Endodermal cell (in vitro differentiated cells): Measurements from ENCODE around the gene MIA. TPM values are rescaled to one million over a fixed set of nuclear protein-coding genes. Genes with fewer than 3 reads are reported as not detected.
A peak's percentile ranks its signal among the peaks of the same experiment; 100 is the strongest.

Source experiments
- DNase-seq: peaks from one replicate; pipeline ENCODE4 v3.0.0-alpha.2; 2017
- H3K27ac ChIP-seq: 2 replicates; pipeline ENCODE4 v1.5.1; 2013; ENCODE audit warnings: mild to moderate bottlenecking, low read depth, low read length, moderate library complexity
- H3K27me3 ChIP-seq: 2 replicates; pipeline ENCODE4 v1.6.1; 2013; ENCODE audit warnings: mild to moderate bottlenecking, low read length, moderate library complexity; ENCODE audit not compliant: insufficient read depth, control insufficient read depth, poor library complexity, severe bottlenecking
- H3K36me3 ChIP-seq: 2 replicates; pipeline ENCODE4 v1.7.0; 2013; ENCODE audit warnings: mild to moderate bottlenecking, low read length, moderate library complexity; ENCODE audit not compliant: control insufficient read depth, insufficient read depth
- H3K4me1 ChIP-seq: one replicate; pipeline ENCODE4 v1.7.0; 2013; ENCODE audit warnings: low read length; ENCODE audit not compliant: control insufficient read depth, insufficient read depth
- H3K4me3 ChIP-seq: 2 replicates; pipeline ENCODE4 v1.5.1; 2013; ENCODE audit warnings: mild to moderate bottlenecking, low read length, moderate library complexity
- H3K9ac ChIP-seq: 2 replicates; pipeline ENCODE4 v1.6.1; 2013; ENCODE audit warnings: mild to moderate bottlenecking, low read length, moderate library complexity; ENCODE audit not compliant: poor library complexity, severe bottlenecking; ENCODE audit errors: extremely low read depth
- H3K9me3 ChIP-seq: 2 replicates; pipeline ENCODE4 v1.6.1; 2013; ENCODE audit warnings: mild to moderate bottlenecking, low read length, moderate library complexity; ENCODE audit not compliant: control insufficient read depth
- H3K27ac Mint-ChIP-seq: 2 replicates; pipeline ENCODE4 v1.8.0; 2020; ENCODE audit warnings: mixed read lengths
- H3K27me3 Mint-ChIP-seq: 2 replicates; pipeline ENCODE4 v1.8.0; 2021; ENCODE audit warnings: mild to moderate bottlenecking, mixed read lengths; ENCODE audit not compliant: insufficient read depth
- H3K36me3 Mint-ChIP-seq: 2 replicates; pipeline ENCODE4 v1.8.0; 2020; ENCODE audit warnings: low read depth, mixed read lengths
- H3K4me1 Mint-ChIP-seq: 2 replicates; pipeline ENCODE4 v1.8.0; 2020; ENCODE audit warnings: mixed read lengths
- H3K4me3 Mint-ChIP-seq: 2 replicates; pipeline ENCODE4 v1.8.0; 2020; ENCODE audit warnings: mild to moderate bottlenecking, moderate library complexity, mixed read lengths
- H3K9me3 Mint-ChIP-seq: 2 replicates; pipeline ENCODE4 v1.8.0; 2020; ENCODE audit warnings: mild to moderate bottlenecking, mixed read lengths
- WGBS, 2 experiments: methylation state at CpG; one replicate each; pipeline versions ENCODE4 v1.1.5 to v1.1.7; 2013; ENCODE audit warnings: missing lambda C conversion rate in 2 of 2, mixed read lengths in 1 of 2; ENCODE audit not compliant: insufficient coverage in 1 of 2, insufficient read length in 1 of 2; 5-methylcytosine and 5-hydroxymethylcytosine counted together
- total RNA-seq, 2 donors: library from RNA; stranded (reverse); fragmentation: NEBNext Ultra II Directional in 1 of 2; extraction: Animal tissue kit (Norgen Biotek cat#: 25700) in 1 of 2; gene quantifications; 2 replicates in 1 of 2; 3 replicates in 1 of 2; pipeline ENCODE4 v1.2.1, GENCODE V29; 2021
- TF ChIP-seq, protein P1 (sequence below): fragments of 200-600 bp; sonication (generic); conservative IDR thresholded peaks from 2 replicates; pipeline ENCODE4 v1.5.0; 2021; ENCODE audit warnings: antibody characterized with exemption, mild to moderate bottlenecking

Gene MIA
- total RNA-seq, 2 donors from 2014 or later = not detected

DNA sequence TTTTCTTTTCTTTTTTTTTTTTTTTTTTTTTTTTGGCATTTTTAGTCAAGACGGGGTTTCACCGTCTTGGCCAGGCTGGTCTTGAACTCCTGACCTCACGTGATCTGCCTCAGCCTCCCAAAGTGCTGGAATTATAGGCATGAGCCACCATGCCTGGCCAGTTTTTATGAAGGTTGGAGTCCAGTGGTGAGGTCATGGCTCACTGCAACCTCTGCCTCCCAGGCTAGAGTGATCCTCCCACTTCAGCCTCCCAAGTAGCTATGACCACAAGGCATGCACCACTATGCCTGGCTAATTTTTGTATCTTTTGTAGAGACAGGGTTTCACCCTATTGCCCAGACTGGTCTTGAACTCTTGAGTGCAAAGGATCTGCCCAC is 20.1 kb upstream of the MIA start:
- Mint-ChIP-seq H3K4me3 (peak overlapping the region; percentile 39), H3K27ac (no peak overlapping the region), H3K4me1 (peaks cover 12% of the 10 kb centered on the region), H3K27me3 (no peaks in the 10 kb centered on the region), H3K9me3 (no peaks in the 10 kb centered on the region), H3K36me3 (peaks cover 57% of the 10 kb centered on the region)
- no peak for DNase-seq
- Histone ChIP-seq H3K9ac (no peak overlapping the region), H3K4me1 (no peaks in the 10 kb centered on the region), H3K9me3 (no peaks in the 10 kb centered on the region), H3K36me3 (peaks cover 61% of the 10 kb centered on the region), H3K27me3 (no peaks in the 10 kb centered on the region), H3K4me3 (peak overlapping the region; percentile 41), H3K27ac (no peak overlapping the region)
- TF ChIP-seq, protein P1, sequence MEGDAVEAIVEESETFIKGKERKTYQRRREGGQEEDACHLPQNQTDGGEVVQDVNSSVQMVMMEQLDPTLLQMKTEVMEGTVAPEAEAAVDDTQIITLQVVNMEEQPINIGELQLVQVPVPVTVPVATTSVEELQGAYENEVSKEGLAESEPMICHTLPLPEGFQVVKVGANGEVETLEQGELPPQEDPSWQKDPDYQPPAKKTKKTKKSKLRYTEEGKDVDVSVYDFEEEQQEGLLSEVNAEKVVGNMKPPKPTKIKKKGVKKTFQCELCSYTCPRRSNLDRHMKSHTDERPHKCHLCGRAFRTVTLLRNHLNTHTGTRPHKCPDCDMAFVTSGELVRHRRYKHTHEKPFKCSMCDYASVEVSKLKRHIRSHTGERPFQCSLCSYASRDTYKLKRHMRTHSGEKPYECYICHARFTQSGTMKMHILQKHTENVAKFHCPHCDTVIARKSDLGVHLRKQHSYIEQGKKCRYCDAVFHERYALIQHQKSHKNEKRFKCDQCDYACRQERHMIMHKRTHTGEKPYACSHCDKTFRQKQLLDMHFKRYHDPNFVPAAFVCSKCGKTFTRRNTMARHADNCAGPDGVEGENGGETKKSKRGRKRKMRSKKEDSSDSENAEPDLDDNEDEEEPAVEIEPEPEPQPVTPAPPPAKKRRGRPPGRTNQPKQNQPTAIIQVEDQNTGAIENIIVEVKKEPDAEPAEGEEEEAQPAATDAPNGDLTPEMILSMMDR = no peak
- WGBS, 2 experiments = 100% methylated on average over 1 to 3 of the region's 3 CpGs

DNA sequence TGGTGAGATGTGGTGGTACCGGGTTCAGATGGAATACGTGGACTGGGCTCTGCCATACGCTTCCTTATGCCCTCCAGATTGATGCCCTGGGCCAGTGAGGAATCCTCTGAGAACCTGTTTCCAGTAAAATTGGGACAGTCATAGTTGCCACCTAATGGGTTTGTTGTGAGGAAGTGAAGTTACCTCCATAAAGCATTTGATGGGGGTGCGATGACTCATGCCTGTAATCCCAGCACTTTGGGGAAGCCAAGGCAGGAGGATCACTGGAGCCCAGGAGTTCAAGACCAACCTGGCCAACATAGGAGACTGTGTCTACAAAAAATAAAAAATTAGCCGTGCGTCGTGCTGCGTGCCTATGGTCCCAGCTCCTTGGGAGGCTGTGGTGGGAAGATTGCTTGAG is 19.5 kb upstream of the MIA start:
- Mint-ChIP-seq H3K4me1 (peaks cover 12% of the 10 kb centered on the region), H3K9me3 (no peaks in the 10 kb centered on the region), H3K27me3 (no peaks in the 10 kb centered on the region), H3K4me3 (no peak overlapping the region), H3K36me3 (peaks cover 63% of the 10 kb centered on the region), H3K27ac (peak overlapping the region; percentile 61)
- H3K27ac ChIP-seq = no peak overlapping the region
- TF ChIP-seq, protein P1 = no peak
- H3K4me3 ChIP-seq = peak overlapping the region; percentile 41
- H3K4me1 ChIP-seq = no peaks in the 10 kb centered on the region
- WGBS, 2 experiments = 92 to 99% methylated on average over 8 of the region's 8 CpGs
- no peaks in the 10 kb centered on the region for H3K27me3 ChIP-seq
- peaks cover 67% of the 10 kb centered on the region for H3K36me3 ChIP-seq
- no peaks in the 10 kb centered on the region for H3K9me3 ChIP-seq
- DNase-seq = no peak
- no peak overlapping the region for H3K9ac ChIP-seq

DNA sequence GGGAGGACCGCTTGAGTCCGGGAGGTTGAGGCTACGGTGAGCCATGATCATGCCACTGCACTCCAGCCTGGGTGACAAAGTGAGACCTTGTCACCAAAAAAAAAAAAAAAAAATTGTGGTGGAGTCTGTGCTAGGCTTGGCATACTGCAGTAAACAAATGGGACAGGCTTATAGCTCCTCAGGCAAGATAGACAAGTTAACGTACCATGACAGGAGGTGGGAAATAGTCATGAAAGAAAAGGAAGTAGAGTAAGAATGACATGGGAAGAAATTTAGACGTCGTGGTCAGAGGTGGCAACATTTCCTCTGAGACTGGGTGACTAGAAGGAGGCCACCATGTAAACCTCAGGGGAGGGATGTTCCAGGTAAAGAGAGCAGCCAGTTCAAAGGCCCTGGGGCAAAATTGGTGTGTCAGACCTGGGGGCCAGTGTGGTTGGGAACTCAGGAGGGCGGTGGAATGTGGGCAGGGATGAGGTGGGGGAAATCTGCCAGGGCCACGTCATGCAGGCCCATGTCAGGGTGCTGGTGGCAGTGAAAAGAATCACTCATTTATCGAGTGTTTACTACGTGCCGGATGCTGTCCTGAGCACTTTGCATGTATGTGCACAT is 18.7 kb upstream of the MIA start:
- Histone ChIP-seq H3K36me3 (peaks cover 74% of the 10 kb centered on the region), H3K9me3 (no peaks in the 10 kb centered on the region), H3K4me3 (no peak overlapping the region), H3K4me1 (no peaks in the 10 kb centered on the region), H3K27ac (no peak overlapping the region), H3K9ac (no peak overlapping the region), H3K27me3 (no peaks in the 10 kb centered on the region)
- peaks cover 68% of the 10 kb centered on the region for H3K36me3 Mint-ChIP-seq
- H3K4me1 Mint-ChIP-seq = peaks cover 12% of the 10 kb centered on the region
- no peak overlapping the region for H3K4me3 Mint-ChIP-seq
- DNase-seq = no peak
- no peaks in the 10 kb centered on the region for H3K27me3 Mint-ChIP-seq
- TF ChIP-seq, protein P1 = no peak
- no peaks in the 10 kb centered on the region for H3K9me3 Mint-ChIP-seq
- H3K27ac Mint-ChIP-seq = peak overlapping the region; percentile 26
- 95 to 97% methylated on average over 7 to 10 of the region's 11 CpGs for WGBS, 2 experiments
